GM21390 (cell line): ENCODE data around the gene TACR1.
"Not testable (repeated sequence)": the region's sequence is repeated elsewhere in the genome, so short reads cannot be mapped to it uniquely, and the experiment has no call there.

Experiments
- ATAC-seq: cut with Tn5 transposase; IDR thresholded peaks from one replicate; pipeline ENCODE4 v1.9.1; 2021; ENCODE audit not compliant: unreplicated experiment

The TACR1 gene

DNA sequence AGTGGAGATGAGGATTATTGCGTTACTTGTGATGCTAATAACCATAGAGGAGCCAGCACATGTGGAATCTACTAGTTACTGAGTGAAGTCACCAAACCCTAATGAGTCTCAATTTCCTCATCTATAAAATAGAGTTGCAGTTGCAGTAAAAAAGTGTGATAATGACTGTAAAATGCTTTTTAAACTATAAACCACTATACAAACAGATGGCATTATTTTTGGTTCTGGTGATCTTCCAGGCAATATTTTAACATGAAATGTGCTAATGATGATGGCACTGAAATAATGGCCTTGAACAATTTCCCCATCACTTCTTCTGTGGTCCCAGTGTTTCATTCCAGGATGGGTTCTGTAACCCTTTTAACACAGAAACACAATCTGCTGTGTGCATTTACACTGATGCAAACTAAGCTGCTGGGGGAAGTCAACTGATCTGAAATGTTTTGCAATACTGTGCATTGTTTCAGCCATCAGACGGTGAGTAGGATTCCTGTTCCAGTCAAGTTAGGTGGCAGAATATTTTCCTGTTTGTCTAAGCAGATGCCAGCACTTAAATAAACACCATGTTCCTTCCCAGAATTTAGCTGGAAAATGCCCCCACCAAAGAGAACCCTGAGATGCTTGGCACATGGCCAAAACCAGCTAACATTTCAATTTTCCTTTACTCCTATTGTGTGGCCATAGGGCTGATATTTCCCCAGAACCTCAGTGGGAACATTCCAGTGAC is 52.6 kb downstream of the TACR1 start:
- ATAC-seq: no peak

- not testable (repeated sequence) for ATAC-seq
Observed at GRCh38 chr2:75146221-75146605, 53.1 kb downstream of the TACR1 start.

DNA sequence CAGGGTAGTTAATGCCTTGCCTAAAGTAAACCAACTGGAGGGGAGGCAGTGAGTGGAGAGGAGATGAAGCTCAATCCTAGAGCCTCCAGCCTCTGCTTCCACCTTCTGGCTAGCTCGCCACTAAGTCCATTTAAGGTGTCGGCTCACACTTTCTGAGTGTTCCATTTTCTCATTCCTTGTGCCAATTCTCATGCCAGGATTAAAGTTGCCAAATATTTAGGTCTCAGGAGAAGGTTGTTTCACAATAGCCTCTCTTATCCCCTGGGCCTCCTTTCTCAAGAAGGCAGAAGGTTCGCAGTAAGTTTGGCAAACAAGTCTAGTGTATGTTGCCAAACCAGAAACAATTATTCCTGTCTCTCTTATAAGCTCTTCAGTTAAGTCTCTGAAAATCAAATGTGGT is 57.2 kb downstream of the TACR1 start:
- no peak for ATAC-seq

GRCh38 chr2:75140288-75140687 is 59.0 kb downstream of the TACR1 start:
- no peak for ATAC-seq

DNA sequence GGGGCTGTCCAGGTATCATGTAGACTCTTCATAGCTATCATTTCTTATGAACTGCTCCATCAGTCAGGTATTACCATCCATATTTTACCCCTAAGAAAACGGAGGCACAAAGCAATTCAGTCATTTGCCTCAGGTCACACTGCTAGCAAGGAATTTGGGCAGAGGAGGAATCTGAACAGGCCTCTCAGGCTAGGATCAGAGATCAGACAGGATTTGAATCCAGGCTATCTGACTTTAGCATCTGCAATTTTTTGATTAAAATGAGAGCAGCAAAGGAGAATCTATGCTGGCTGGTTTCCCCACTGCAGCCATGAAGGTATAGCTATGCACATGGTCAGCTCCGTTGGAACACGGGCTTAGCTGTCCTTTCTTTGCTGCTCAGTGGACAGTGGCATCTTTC is 60.1 kb downstream of the TACR1 start:
- ATAC-seq: no peak

- no peak for ATAC-seq
Observed at GRCh38 chr2:75138528-75138927, 60.8 kb downstream of the TACR1 start.

DNA sequence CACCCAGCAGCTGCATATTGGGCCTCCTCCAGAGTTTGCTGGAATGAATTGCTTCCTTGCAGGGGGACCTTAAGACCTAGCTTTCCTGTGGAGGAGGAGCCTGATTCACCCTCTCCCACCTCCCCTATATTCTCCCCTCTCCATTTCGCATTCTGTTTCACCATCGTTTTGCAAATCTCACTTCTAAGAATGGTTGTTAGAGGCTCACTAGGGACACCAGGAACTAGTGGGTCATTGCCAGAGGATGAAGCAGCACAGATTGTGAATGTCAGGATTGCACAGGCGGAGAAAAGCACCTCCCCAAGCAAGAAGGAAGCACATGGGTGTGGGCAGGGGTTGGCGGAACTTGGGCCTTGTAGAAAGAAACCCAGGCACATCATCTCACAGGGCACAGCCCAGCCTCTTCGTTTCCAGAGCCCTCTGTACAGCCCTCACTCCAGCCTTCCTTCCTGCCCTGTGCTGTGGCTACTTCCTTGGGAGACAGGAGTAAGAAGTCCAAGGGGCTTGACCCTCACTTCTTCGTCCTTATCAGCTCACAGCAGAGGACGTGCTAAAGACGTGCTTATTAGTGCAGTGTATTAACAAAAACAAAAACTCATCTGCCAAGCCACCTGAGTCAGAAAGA is 63.4 kb downstream of the TACR1 start:
- no peak for ATAC-seq

DNA sequence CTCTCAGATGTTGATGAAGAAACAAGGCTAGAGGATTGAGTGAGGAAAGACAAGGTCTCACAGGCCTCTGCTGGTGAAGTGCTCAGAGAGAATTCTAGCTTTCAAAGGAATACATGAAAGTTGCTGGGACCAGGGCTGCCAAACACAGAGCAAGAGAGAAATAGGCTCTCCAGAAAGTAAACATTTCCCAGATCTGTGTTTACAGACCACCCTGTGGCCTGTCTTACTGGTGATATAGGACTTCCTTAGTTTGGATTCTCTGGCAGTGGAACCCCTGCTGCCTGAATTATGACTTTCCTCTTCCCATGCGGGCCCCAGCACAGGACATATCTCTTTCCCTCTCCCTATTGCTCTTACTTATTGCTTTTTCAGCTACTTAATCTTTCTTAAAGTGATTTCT is 64.5 kb downstream of the TACR1 start:
- ATAC-seq: no peak

DNA sequence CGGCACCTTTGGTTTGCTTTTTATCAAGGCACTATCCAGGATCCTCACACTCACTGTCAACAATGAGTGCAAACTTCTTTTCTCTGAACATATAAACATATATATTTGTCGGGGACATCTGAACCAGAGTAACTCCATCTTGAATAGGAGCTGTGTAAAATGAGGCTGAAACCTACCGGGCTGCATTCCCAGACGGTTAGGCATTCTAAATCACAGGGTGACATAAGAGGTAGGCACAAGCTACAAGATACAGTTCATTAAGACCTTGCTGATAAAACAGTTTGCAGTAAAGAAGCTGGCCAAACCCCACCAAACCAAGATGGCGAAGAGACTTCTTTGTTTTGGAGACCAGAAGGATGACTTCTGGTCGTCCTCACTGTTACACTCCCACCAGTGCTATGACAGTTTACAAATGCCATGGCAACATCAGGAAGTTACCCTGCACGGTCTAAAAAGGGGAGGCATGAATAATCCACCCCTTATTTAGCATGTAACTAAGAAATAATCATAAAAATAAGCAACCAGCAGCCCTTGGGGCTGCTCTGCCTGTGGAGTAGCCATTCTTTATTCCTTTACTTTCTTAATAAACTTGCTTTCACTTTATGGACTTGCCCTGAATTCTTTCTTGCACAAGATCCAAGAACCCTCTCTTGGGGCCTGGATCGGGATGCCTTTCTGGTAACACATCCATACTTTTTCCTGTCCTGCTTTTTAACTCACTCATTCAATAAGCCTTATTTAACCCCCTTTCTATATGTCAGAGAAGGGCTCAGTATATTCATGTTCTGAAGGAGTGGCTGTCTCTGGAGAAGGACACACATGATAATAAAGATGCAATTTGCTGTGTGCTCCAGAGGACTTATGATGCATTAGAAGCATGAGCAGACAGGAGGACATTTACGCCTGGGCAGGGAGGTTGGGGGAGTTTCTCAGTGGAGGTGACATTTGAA is 65.4 kb downstream of the TACR1 start:
- no peak for ATAC-seq

DNA sequence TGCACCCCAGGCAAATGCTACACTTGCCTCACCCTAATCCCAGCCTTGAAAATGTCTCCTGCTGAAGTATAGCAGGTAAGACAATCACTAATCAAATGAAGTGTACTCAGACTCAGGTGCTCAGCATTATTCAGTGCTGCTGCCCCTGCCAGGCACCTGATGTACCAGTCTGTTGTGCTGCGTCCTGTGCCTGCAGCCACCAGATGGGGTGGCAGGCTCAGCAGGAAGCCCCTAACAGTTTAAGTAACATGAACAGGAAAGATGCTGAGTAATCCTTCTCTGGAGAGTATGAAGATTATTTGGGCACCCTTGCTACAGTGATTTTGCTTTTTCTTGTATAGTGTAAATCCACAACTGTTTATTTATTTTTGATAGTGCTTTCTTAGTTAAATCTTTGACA is 69.1 kb downstream of the TACR1 start:
- ATAC-seq: no peak

GRCh38 chr2:75123876-75124275 is 75.4 kb downstream of the TACR1 start:
- ATAC-seq: no peak

DNA sequence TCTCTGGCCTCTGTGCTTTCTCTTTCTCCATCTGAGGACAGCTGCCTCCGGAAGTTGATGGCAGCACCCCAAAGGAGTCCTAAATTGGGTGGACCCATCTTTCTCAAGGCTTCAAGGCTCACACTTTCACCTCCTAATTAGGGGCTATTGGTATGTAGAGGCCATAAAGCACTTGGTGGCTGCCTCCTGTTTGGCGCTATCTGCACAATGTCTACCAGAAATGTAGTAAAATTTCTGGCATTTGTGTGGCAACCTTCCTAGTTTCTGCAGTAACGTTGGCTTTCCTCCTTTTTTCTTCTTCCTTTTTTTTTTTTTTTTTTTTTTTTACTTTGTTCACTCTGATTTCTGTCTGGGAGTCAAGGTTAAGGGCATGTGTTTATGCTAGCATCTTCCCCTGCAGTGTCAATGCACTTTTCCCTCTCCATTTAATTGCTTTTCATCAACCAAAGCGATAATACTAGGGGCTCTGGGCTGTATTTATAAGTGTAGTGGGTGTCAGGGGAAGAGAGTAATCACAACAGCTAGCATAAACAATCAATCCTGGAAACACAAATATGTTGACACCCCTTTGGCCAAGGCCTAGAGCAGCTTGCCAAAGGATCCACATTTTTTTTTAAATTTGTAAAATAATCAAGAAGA is 86.0 kb downstream of the TACR1 start:
- ATAC-seq: no peak

DNA sequence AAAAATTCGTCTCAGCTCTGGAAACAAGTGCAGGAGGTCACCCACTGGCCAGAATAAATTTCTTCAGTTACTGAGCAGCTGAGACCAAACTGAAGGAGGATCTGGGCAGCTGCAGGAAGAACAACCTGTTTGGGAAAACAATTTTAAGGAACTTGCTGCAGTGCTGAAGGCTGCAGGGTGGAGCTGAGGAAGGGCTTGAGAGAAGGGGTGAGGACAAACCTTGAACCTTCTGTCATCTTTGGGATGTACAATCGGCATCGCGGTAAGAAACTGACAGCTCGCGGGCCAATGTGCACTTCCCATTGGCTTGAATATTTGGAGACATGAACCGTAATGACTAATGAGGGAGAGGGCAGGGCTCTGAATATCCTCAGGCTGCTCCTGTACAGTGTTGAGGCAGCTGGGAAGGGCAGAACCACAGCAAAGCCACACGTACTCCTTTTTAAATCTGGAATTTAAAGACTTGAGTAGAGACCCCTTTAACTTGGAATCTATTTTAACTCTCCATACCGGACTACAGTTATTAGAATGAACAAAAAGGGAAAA is 90.3 kb downstream of the TACR1 start:
- no peak for ATAC-seq

GRCh38 chr2:75102011-75102410 is 97.3 kb downstream of the TACR1 start:
- ATAC-seq: no peak

- no peak for ATAC-seq
Observed at GRCh38 chr2:75100801-75101151, 98.5 kb downstream of the TACR1 start.

- ATAC-seq: no peak
Observed at GRCh38 chr2:75100011-75100800, 99.1 kb downstream of the TACR1 start.

- no peak for ATAC-seq
Observed at GRCh38 chr2:75099521-75099922, 99.8 kb downstream of the TACR1 start.

DNA sequence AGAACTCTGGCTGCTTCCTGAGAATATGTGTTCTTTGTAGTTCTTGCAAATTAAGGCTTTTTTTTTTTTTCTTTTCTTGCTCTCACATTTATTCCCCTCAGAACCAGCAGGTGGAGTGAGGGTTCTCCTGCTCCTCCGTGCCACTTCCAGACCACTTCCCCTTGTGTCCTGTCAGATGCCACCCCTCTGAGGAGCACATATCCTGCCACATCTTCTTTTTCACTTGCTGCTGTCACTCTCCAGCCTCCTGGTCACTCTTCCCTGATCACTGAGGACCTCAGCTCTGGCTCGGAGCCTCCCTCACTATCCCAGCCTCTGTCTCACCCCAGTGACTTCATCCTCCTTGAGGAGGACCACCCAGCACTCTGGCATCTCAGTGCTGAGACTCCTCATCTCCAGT is 100.5 kb downstream of the TACR1 start:
- ATAC-seq: no peak

DNA sequence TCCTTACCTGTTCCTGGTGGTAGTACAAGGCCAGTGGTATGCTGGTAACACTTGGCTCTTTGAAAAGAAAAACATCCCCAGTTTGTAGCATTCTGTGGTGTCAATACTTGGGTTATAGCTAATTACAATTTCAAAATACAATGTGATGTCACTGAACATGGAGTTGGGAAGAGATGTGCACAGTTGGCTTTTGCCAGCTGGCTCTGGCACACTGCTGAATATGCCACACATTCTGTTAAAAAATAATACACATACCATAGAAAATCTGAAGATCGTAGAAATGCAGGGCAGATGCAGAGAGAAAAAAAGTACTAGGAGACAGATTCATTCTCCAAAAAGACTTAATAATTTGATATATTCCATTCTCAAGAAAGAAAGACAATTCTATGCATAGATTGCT is 101.5 kb downstream of the TACR1 start:
- ATAC-seq: no peak

DNA sequence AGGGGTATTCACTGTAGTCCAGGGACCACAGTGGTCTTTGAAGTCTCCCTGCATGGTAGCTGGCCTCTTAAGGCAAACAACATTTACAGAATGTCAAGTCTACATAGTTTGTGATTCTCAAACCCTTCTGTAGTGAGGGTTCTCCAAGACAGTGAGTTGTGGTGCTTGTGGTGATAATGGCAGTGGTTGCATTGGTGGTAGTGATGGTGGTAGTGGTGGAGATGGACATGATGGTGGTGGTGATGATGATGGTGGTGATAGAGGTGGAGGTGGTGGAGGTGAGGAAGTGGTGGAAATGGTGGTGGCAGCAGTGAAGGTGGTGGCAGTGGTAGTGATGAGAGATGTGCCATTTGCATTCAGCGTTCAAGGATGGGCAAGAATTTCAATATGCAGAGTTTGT is 104.9 kb downstream of the TACR1 start:
- ATAC-seq: no peak
